Stomach (tissue), 9 donors: ENCODE measurements around the gene MYH13. TPM values are rescaled to one million over a fixed set of nuclear protein-coding genes. Genes with fewer than 3 reads are reported as not detected.

Experiments used
- DNase-seq, 2 donors: peaks; one replicate each; pipeline versions ENCODE4 v3.0.0 to v3.0.0-alpha.2; 2013 to 2019
- H3K27ac ChIP-seq, 5 donors: fragments of 200-600 bp in 4 of 5; sonication (generic) in 4 of 5; one replicate each; pipeline ENCODE4 v1.5.1; 2013 to 2019; ENCODE audit warnings: mild to moderate bottlenecking in 1 of 5, moderate library complexity in 1 of 5
- H3K27me3 ChIP-seq, 3 donors: fragments of 200-600 bp; sonication (generic); one replicate each; pipeline ENCODE4 v1.5.1; 2017 to 2019; ENCODE audit warnings: mixed run types in 1 of 3
- H3K36me3 ChIP-seq, 4 donors: fragments of 200-600 bp; sonication (generic); 1 replicate in 3 of 4; 2 replicates in 1 of 4; pipeline ENCODE4 v1.5.1; 2016 to 2019
- H3K4me1 ChIP-seq, 4 donors: fragments of 200-600 bp; sonication (generic); one replicate each; pipeline ENCODE4 v1.5.1; 2016 to 2019
- H3K4me3 ChIP-seq, 4 donors: fragments of 200-600 bp; sonication (generic) in 3 of 4; one replicate each; pipeline ENCODE4 v1.5.1; 2016 to 2019; ENCODE audit warnings: mild to moderate bottlenecking in 1 of 4
- H3K9me3 ChIP-seq, 4 donors: fragments of 200-600 bp; sonication (generic); one replicate each; pipeline ENCODE4 v1.5.1; 2016 to 2019
- EP300 ChIP-seq: sonication (generic); formaldehyde crosslinking; IDR thresholded peaks from one replicate; pipeline ENCODE4 v1.6.1; 2017; ENCODE audit warnings: antibody characterized with exemption
- POLR2A ChIP-seq, 4 donors: fragments of 450-650 bp; IDR thresholded peaks; one replicate each; pipeline ENCODE4 v1.6.1; 2016; ENCODE audit warnings: antibody characterized with exemption in 4 of 4, control low read depth in 2 of 4, mild to moderate bottlenecking in 1 of 4, moderate library complexity in 1 of 4
- POLR2AphosphoS5 ChIP-seq, 3 donors: sonication (generic); formaldehyde crosslinking; IDR thresholded peaks; one replicate each; pipeline ENCODE4 v1.6.1; 2016; ENCODE audit warnings: antibody characterized with exemption in 3 of 3
- WGBS, 5 donors: extraction: QIAGEN DNeasy Blood & Tissue Kit in 3 of 5; methylation state at CpG; one replicate each; pipeline versions ENCODE4 v1.1.5 to v1.1.7; 2013 to 2018; 5-methylcytosine and 5-hydroxymethylcytosine counted together
- intact Hi-C: fragments of 100-400 bp; cut with DNase I; formaldehyde crosslinking; loops from one replicate; pipeline ENCODE4 v1.15.1; 2023; ENCODE audit warnings: low total_unique reads
- polyA plus RNA-seq, 3 donors: library from polyadenylated mRNA; stranded (reverse); fragments of 200-250 nt; gene quantifications; one replicate each; pipeline ENCODE4 v1.2.3, GENCODE V29; 2013
- total RNA-seq, 5 donors: library from RNA; depleted of rRNA; stranded (reverse); fragments of >200 nt; gene quantifications; one replicate each; pipeline versions ENCODE4 v1.1.0 to v1.2.3, GENCODE V29; 2014 to 2016
- TF ChIP-seq, protein P1 (sequence below), 7 experiments: fragments of 450-650 bp in 4 of 7; fragments of 200-600 bp in 3 of 7; sonication (generic) in 3 of 7; IDR thresholded peaks; one replicate each; pipeline ENCODE4 v1.5.1; 2016 to 2019; ENCODE audit warnings: antibody characterized with exemption in 7 of 7, control low read depth in 2 of 7, mild to moderate bottlenecking in 1 of 7
- donor health status: healthy with polysubstance abuse.
- donor health status: Bipolar disorder and iron deficiency.
- donor health status: healthy.

The MYH13 gene
- total and polyA plus RNA-seq, 8 donors: 0.68 to 5.4 (median 2.6) TPM

- Histone ChIP-seq H3K4me3 (no peak overlapping the region), H3K27me3 (peaks cover 0 to 15% (median 0%) of the 10 kb centered on the region in 3 donors), H3K9me3 (no peaks in the 10 kb centered on the region), H3K27ac (no peak overlapping the region), H3K4me1 (no peaks in the 10 kb centered on the region), H3K36me3 (no peaks in the 10 kb centered on the region)
- 71 to 78% (median 76%) methylated on average over 14 of the region's 14 CpGs for WGBS, 5 donors
- intact Hi-C loops: no loop called here
- DNase-seq: no peak
- TF ChIP-seq POLR2AphosphoS5 (IDR thresholded peaks at IDR 0.05) (no peak), POLR2A (IDR thresholded peaks at IDR 0.05) (no peak), EP300 (no peak)
- TF ChIP-seq, protein P1, sequence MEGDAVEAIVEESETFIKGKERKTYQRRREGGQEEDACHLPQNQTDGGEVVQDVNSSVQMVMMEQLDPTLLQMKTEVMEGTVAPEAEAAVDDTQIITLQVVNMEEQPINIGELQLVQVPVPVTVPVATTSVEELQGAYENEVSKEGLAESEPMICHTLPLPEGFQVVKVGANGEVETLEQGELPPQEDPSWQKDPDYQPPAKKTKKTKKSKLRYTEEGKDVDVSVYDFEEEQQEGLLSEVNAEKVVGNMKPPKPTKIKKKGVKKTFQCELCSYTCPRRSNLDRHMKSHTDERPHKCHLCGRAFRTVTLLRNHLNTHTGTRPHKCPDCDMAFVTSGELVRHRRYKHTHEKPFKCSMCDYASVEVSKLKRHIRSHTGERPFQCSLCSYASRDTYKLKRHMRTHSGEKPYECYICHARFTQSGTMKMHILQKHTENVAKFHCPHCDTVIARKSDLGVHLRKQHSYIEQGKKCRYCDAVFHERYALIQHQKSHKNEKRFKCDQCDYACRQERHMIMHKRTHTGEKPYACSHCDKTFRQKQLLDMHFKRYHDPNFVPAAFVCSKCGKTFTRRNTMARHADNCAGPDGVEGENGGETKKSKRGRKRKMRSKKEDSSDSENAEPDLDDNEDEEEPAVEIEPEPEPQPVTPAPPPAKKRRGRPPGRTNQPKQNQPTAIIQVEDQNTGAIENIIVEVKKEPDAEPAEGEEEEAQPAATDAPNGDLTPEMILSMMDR (IDR thresholded peaks at IDR 0.05): no peak
Observed at GRCh38 chr17:10396524-10397163, 23.8 kb upstream of the MYH13 start.

- TF ChIP-seq POLR2AphosphoS5 (IDR thresholded peaks at IDR 0.05) (no peak), EP300 (no peak), POLR2A (IDR thresholded peaks at IDR 0.05) (no peak)
- TF ChIP-seq, protein P1 (IDR thresholded peaks at IDR 0.05): no peak
- H3K9me3 ChIP-seq: no peaks in the 10 kb centered on the region
- 80 to 87% (median 82%) methylated on average over 6 of the region's 6 CpGs for WGBS, 5 donors
- DNase-seq: no peak
- intact Hi-C loops: no loop called here
- no peak overlapping the region for H3K4me3 ChIP-seq
- H3K36me3 ChIP-seq: no peaks in the 10 kb centered on the region
- H3K27ac ChIP-seq: no peak overlapping the region
- peaks cover 0 to 28% (median 0%) of the 10 kb centered on the region in 3 donors for H3K27me3 ChIP-seq
- no peaks in the 10 kb centered on the region for H3K4me1 ChIP-seq
Observed at GRCh38 chr17:10394201-10394887, 21.5 kb upstream of the MYH13 start.

- Histone ChIP-seq H3K27me3 (peaks cover 0 to 32% (median 0%) of the 10 kb centered on the region in 3 donors), H3K27ac (no peak overlapping the region), H3K4me3 (no peak overlapping the region), H3K36me3 (no peaks in the 10 kb centered on the region), H3K9me3 (no peaks in the 10 kb centered on the region), H3K4me1 (no peaks in the 10 kb centered on the region)
- DNase-seq: no peak
- intact Hi-C loops: no loop called here
- 84 to 89% (median 86%) methylated on average over 9 of the region's 9 CpGs for WGBS, 5 donors
- no peak for TF ChIP-seq POLR2A (IDR thresholded peaks at IDR 0.05)
- TF ChIP-seq, protein P1 (IDR thresholded peaks at IDR 0.05): no peak
- TF ChIP-seq POLR2AphosphoS5 (IDR thresholded peaks at IDR 0.05): no peak
Observed at GRCh38 chr17:10392880-10393279, 20.1 kb upstream of the MYH13 start.

- no peak overlapping the region for H3K27ac ChIP-seq
- no peaks in the 10 kb centered on the region for H3K36me3 ChIP-seq
- intact Hi-C loops: no loop called here
- WGBS, 5 donors: 55 to 73% (median 65%) methylated on average over 6 of the region's 6 CpGs
- no peak for TF ChIP-seq EP300
- TF ChIP-seq POLR2A (IDR thresholded peaks at IDR 0.05): no peak
- H3K27me3 ChIP-seq: peaks cover 0 to 19% (median 0%) of the 10 kb centered on the region in 3 donors
- no peaks in the 10 kb centered on the region for H3K4me1 ChIP-seq
- no peaks in the 10 kb centered on the region for H3K9me3 ChIP-seq
- H3K4me3 ChIP-seq: no peak overlapping the region
- no peak for DNase-seq
Observed at GRCh38 chr17:10385871-10386270, 13.1 kb upstream of the MYH13 start.

DNA sequence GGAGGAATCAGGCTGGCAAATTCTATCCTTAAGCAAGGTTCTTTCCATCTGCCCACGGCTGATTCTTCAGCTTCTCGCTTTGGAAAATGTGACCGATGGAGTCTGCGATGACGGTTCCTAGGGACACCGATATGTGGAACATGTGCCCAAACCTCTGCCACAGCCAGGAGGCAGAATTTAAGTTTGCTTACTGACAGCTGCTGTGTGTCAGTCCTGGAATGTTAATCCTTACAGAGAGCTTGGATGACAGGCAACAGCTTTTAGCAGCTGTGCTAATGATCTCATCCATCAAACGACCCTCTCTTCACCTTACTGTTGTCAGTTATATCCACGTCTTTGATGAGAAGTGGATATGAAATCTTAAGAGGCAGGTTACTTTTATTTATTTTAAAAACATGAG, 11.4 kb upstream of the MYH13 start:
- H3K36me3 ChIP-seq: no peaks in the 10 kb centered on the region
- H3K9me3 ChIP-seq: no peaks in the 10 kb centered on the region
- DNase-seq: peak in 1 of 2 donors; percentile 38
- H3K4me1 ChIP-seq: no peaks in the 10 kb centered on the region
- WGBS, 5 donors: 34 to 55% (median 45%) methylated on average over 8 of the region's 8 CpGs
- TF ChIP-seq POLR2A (IDR thresholded peaks at IDR 0.05) (no peak), POLR2AphosphoS5 (IDR thresholded peaks at IDR 0.05) (peak in 1 of 3 donors; percentile 36), EP300 (no peak)
- no peak overlapping the region for H3K27ac ChIP-seq
- intact Hi-C loops: no loop called here
- H3K27me3 ChIP-seq: peaks cover 0 to 7% (median 0%) of the 10 kb centered on the region in 3 donors
- H3K4me3 ChIP-seq: no peak overlapping the region
